ENCODE results near the gene P2RY11. TPM values are rescaled to one million over a fixed set of nuclear protein-coding genes. Genes with fewer than 3 reads are reported as not detected.

Gene P2RY11
- total and polyA plus RNA-seq, 12 donors = 0.77 to 21.5 (median 6.5) TPM

DNA sequence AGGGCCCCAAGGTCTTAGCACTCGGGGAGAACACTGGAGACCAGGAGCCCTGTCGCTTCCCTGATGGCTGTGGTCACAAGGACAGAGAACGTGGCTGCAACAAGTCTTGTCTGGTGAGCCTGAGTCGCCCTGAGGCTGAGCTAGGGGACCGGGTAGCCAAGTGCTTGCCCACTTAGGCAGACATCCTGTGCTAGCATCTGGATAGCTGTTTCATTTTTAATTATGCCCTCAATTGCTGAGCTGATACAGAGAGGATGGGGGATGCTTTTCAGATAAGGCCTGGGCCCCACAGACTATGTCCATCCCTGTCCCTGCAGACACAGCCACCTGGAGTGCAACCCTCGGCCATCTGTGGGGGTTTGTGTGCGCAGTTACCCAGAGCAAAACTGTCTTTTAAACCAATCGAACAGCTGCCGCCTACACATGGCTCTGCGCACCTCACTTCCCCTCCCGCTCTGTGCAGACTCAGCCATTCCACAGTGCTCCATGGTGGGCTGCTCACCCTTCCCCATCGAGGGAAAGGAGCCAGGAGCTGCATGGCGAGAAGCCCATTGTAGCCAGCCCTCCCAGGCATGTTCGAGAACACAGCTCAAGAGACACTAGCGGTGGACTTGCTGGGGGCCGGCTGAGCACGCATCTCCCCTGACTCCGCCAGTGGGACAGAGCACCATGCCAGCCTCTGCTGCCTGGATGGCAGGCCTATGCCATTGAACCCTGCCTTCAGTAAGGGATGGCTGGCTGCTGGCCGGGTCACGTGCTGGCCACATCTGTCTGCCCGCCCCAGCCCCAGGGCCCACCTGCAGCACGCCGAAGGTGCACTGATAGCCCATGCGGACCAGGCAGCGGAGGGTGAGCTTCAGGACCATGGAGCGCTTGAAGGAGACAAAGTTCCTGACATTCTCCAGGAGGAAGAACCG, 27.6 kb downstream of the P2RY11 start:
- 91 to 96% (median 94%) methylated on average over 12 to 27 of the region's 27 CpGs for WGBS, 4 donors
- intact Hi-C loops (cut with DNase I) = no loop called here

DNA sequence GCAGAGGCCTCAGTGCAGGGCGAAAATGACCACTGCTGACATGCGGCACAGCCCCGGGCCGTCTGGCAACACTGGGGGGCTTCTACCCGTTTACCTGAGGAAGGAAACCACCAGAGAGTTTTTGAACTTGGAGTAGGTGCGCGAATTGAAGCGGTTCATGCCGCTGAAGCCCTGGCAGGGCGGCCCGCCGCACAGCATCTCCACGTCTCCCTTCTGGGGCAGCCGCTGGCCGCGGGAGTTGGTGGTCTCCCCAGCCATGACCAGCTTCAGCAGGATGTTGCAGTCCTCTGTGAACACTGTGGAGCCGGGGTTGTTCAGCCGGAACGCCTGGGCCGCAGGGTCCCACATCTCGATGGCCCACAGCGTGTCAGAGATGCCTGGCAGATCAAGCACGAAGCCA, 28.5 kb downstream of the P2RY11 start:
- intact Hi-C loops (cut with DNase I) = no loop called here
- H3K27me3 ChIP-seq = no peaks in the 10 kb centered on the region
- H3K9me3 ChIP-seq (replicated peaks in 1 of 3) = no peaks in the 10 kb centered on the region
- H3K4me3 ChIP-seq = no peak overlapping the region
- H3K27ac ChIP-seq = no peak overlapping the region
- no peaks in the 10 kb centered on the region for H3K4me1 ChIP-seq (replicated peaks in 1 of 2)
- peaks cover 0 to 99% of the 10 kb centered on the region in 2 donors for H3K36me3 ChIP-seq (replicated peaks in 1 of 2)
- TF ChIP-seq, protein P1, sequence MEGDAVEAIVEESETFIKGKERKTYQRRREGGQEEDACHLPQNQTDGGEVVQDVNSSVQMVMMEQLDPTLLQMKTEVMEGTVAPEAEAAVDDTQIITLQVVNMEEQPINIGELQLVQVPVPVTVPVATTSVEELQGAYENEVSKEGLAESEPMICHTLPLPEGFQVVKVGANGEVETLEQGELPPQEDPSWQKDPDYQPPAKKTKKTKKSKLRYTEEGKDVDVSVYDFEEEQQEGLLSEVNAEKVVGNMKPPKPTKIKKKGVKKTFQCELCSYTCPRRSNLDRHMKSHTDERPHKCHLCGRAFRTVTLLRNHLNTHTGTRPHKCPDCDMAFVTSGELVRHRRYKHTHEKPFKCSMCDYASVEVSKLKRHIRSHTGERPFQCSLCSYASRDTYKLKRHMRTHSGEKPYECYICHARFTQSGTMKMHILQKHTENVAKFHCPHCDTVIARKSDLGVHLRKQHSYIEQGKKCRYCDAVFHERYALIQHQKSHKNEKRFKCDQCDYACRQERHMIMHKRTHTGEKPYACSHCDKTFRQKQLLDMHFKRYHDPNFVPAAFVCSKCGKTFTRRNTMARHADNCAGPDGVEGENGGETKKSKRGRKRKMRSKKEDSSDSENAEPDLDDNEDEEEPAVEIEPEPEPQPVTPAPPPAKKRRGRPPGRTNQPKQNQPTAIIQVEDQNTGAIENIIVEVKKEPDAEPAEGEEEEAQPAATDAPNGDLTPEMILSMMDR (IDR thresholded peaks at IDR 0.05) = no peak
- TF ChIP-seq POLR2A (IDR thresholded peaks at IDR 0.05) = no peak
- 80 to 98% (median 97%) methylated on average over 5 to 23 of the region's 23 CpGs for WGBS, 4 donors
- DNase-seq = no peak

More for the DNA sequence above, 27.6 kb downstream of the P2RY11 start:
- TF ChIP-seq, protein P1 (IDR thresholded peaks at IDR 0.05) = no peak
- TF ChIP-seq POLR2A (IDR thresholded peaks at IDR 0.05) = no peak
- DNase-seq = no peak
- Histone ChIP-seq H3K27ac (no peak overlapping the region), H3K4me1 (replicated peaks in 1 of 2) (no peaks in the 10 kb centered on the region), H3K27me3 (no peaks in the 10 kb centered on the region), H3K36me3 (replicated peaks in 1 of 2) (peaks cover 0 to 98% of the 10 kb centered on the region in 2 donors), H3K4me3 (no peak overlapping the region), H3K9me3 (replicated peaks in 1 of 3) (no peaks in the 10 kb centered on the region)

DNA sequence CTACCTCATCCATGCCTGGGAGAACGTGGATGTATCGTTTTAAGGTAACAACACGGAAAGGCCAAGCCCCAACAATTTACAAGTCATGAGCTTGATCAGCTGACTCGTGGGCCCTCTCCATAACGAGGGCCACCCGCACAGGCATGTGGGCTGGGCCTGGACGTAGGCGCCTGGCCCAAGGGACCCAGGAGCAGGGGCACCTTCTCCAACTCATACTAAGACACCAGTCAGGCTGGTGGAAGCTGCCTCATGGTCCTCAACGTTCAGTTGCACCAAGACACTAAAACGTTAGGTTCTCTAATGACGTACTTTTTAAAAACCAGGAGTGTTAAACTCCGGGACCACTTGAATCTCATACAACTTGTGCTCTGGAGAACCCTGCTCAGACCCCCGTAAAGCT, 30.0 kb downstream of the P2RY11 start:
- Histone ChIP-seq H3K4me3 (no peak overlapping the region), H3K9me3 (replicated peaks in 1 of 3) (no peaks in the 10 kb centered on the region), H3K4me1 (replicated peaks in 1 of 2) (no peaks in the 10 kb centered on the region), H3K27me3 (no peaks in the 10 kb centered on the region), H3K36me3 (replicated peaks in 1 of 2) (peaks cover 0 to 98% of the 10 kb centered on the region in 2 donors), H3K27ac (no peak overlapping the region)
- 93 to 97% (median 94%) methylated on average over 12 to 13 of the region's 13 CpGs for WGBS, 4 donors
- intact Hi-C loops (cut with DNase I) = no loop called here
- TF ChIP-seq POLR2A (IDR thresholded peaks at IDR 0.05) = no peak
- TF ChIP-seq, protein P1 (IDR thresholded peaks at IDR 0.05) = no peak
- no peak for DNase-seq

DNA sequence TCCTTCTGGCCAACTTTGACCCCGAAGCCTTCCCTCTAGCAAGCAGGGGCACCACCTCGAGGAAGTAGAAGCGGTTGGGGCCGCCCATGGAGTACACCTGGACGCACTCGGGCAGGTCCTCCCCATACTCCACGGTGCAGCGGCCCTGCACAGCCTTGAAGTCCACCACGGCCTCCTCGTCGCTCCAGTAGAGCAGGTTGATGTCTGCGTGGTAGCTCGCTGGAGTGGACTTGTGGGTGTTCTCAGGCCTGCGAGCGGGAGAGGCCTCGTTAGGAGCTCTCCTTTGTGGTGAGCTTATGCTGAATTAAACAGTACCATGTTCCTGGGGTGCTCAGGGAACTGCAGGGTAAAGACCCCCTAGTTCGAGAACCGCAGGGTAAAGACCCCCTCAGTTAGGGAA, 30.5 kb downstream of the P2RY11 start:
- Histone ChIP-seq H3K36me3 (replicated peaks in 1 of 2) (peaks cover 0 to 98% of the 10 kb centered on the region in 2 donors), H3K27me3 (no peaks in the 10 kb centered on the region), H3K27ac (no peak overlapping the region), H3K4me3 (no peak overlapping the region), H3K4me1 (replicated peaks in 1 of 2) (no peaks in the 10 kb centered on the region), H3K9me3 (replicated peaks in 1 of 3) (no peaks in the 10 kb centered on the region)
- DNase-seq = no peak
- TF ChIP-seq POLR2A (IDR thresholded peaks at IDR 0.05) = no peak
- TF ChIP-seq, protein P1 (IDR thresholded peaks at IDR 0.05) = no peak
- intact Hi-C loops (cut with DNase I) = no loop called here
- 94 to 97% (median 96%) methylated on average over 13 to 18 of the region's 18 CpGs for WGBS, 4 donors
